GM21723 (cell line): ENCODE measurements around the gene CFAP161.

Experiments used
- ATAC-seq: cut with Tn5 transposase; IDR thresholded peaks from one replicate; pipeline ENCODE4 v1.9.1; 2021; ENCODE audit warnings: mild to moderate bottlenecking, moderate library complexity; ENCODE audit not compliant: unreplicated experiment

CFAP161 gene, protein sequence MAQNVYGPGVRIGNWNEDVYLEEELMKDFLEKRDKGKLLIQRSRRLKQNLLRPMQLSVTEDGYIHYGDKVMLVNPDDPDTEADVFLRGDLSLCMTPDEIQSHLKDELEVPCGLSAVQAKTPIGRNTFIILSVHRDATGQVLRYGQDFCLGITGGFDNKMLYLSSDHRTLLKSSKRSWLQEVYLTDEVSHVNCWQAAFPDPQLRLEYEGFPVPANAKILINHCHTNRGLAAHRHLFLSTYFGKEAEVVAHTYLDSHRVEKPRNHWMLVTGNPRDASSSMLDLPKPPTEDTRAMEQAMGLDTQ

DNA sequence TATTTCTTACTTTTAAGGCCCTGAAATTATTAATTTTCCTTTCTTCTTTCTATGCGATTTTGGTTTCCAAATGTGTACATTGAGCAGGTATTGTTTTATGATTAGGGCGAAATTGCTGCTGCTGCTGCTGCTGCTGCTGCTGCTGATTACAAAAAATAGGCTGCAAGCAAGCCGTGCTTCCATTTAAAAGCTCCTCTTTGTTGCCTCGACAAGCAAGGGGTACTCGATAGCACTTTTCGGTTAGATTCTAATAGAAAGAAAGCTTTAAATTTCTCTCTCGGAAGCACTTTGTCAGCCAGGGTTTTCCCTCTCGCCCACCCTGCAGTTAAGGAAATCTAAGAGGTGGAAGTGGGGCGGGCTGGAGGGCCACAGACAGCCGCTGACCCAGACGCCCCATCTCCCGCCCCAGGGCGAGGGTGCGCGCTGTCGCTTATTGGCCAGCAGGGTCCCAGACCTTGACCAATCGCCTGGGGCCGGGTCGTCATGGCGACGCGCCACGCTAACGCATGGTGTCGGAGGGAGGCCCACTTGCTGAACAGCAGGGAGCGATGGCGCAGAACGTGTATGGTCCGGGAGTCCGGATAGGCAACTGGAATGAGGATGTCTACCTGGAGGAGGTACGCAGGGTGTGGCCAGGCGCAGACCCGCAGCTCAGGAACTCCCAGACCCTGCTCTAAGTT is at the start of gene CFAP161:
TSS of gene CFAP161 (plus strand) at position 489 of the 680 bp plus-strand sequence. CDS start at position 549, 60 bp downstream.
- ATAC-seq: no peak

DNA sequence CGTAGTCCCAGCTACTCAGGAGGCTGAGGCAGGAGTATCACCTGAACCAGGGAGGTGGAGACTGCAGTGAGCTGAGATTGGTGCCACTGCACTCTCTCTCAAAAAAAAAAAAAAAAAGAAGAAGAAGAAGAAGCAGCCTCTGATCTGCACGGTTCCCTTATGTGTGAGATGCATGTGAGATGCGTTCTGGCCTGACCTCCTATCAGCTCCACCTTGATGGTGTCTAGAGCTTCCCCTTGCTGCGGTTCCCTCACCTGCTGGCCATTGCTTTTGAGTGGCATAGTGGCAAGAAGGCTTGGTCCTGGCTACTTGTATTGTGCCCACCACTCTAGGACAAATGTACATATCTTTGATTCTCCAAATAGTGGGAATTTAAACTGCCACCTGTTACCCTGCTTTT is 49.4 kb upstream of the CFAP161 start:
- ATAC-seq: no peak

- no peak for ATAC-seq
These were observed 48.9 kb upstream of the CFAP161 start for GRCh38 chr15:81085213-81085612.

DNA sequence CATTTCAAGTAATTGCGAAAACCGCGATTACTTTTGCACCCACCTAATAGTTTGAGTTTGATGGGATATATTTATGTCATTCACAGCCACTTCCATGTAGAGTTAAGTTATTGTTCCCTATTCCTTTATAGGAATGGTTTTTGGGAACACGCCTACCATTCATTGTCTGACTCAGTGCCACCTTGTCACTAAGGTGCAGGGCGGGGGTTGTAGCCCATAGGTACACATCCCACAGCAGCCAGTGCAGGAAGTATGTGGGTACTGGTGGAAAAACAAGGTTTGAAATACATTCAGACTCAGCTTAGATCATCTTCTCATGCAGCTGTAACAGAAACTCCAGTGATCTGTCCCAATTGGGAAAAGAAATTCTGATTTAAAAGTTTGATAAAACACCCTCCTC is 48.2 kb upstream of the CFAP161 start:
- ATAC-seq: no peak

- no peak for ATAC-seq
These were observed 47.0 kb upstream of the CFAP161 start for GRCh38 chr15:81087066-81087465.

- no peak for ATAC-seq
These were observed 46.4 kb upstream of the CFAP161 start for GRCh38 chr15:81087694-81088093.

- ATAC-seq: no peak
These were observed 45.5 kb upstream of the CFAP161 start for GRCh38 chr15:81088470-81089013.

- ATAC-seq: no peak
These were observed 42.0 kb upstream of the CFAP161 start for GRCh38 chr15:81091889-81092558.

- no peak for ATAC-seq
These were observed 41.5 kb upstream of the CFAP161 start for GRCh38 chr15:81092559-81092902.

DNA sequence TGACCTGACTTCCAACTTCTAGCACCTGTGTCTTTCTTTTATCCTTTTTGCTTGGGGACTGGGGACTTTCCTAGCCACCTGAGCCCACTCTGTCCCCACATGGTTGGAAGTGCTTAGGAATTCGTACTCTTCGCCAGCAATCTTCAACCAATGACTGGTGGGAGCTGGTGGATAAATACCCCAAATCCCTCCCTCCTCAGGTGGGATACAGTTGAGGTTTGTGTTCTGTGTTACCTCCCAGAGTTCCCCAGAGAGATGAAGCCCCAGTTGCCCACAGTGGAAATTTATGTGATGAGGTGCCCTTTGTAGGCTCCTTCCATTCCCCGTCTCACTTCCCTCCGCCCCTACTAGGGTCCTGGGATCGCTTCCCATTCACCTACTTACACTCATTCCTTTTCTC is 40.1 kb upstream of the CFAP161 start:
- no peak for ATAC-seq

DNA sequence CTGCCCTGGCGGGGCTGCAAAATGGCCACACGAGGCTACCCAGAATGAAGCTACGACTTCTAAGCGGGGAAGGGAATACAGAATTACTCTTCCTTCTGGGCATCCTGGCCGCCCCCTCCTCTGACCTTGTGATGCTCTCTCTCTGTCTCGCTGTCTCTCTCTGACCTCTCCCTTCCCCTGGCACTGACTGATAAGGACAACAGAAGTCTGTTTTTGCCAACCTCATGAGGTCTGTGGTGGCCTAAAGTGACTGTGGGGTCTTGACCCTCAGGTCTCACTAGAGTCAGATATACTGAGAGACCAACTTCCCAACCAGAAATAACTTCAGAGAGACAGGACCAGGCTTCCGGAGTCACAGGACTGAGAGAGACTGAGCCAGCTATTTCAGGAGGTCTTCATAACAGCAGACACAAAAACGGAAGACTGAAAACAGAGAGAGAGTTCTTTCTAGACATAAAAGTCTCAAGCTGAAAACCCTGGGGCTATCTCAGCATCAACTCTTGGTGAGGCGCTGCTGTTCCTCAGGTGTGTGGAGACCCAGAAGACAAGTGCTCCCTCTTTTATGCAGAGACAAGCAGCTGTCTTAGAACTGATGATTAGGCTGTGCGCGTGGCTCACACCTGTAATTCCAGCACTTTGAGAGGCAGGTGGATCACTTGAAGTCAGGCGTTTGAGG is 38.2 kb upstream of the CFAP161 start:
- no peak for ATAC-seq

GRCh38 chr15:81096398-81096797 is 37.7 kb upstream of the CFAP161 start:
- ATAC-seq: no peak

- no peak for ATAC-seq
These were observed 36.8 kb upstream of the CFAP161 start for GRCh38 chr15:81097116-81097889.

DNA sequence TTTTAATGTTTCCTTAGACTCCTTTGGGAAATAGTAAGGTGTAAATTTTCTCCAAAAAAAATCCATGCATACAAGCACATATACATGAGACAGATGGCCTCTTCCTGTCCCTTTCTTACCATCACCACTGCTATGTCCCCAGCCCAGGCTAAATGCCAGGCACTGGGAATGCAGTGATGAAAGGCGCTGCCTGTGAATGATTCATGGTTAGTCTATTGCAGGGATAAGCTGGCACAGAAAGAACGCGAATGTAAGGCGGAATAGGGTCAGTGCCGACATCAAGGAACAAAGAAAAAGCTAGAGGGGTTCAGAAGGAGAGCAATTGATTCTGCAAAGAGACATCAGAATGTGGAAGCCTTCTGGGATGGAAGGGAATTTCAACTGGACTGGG is 36.2 kb upstream of the CFAP161 start:
- no peak for ATAC-seq

GRCh38 chr15:81098349-81098748 is 35.7 kb upstream of the CFAP161 start:
- no peak for ATAC-seq

DNA sequence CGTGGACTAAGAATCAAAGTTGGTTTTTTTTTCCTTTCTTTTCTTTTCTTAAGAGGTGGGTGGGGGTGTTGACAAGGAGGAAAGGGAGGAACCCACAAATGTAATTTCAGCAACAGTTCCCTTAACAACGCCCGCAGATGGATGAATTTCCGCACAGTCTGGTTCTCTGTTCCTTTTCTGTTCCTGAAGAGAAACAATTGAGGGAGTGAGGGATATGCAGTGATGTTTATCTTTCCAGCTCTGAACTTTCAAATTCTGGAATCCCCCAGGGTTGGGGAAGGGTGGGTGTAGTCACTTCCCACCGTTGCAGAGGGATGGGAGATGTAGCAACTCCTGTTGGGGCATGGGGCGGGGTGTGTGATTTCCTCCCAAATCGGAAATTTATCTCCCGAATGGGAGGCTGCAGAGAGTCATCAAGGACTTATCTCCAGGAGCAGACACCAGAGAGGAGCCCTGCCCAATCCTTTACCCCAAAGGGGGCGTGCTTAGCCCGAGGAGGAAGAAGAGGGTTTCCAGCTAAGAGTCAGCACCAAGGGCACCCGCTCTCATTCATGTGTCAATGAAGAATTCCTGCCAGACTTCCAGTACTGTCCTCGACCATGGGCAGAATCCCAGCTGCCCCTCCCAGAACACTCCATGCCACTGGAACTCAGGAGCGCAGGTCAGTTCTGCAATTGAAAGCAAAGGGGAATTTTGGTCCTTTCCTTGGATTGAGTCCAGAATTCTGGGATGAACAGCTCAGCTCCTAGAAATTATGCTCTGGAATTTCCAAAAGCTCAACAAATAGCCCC is 35.0 kb upstream of the CFAP161 start:
- no peak for ATAC-seq

DNA sequence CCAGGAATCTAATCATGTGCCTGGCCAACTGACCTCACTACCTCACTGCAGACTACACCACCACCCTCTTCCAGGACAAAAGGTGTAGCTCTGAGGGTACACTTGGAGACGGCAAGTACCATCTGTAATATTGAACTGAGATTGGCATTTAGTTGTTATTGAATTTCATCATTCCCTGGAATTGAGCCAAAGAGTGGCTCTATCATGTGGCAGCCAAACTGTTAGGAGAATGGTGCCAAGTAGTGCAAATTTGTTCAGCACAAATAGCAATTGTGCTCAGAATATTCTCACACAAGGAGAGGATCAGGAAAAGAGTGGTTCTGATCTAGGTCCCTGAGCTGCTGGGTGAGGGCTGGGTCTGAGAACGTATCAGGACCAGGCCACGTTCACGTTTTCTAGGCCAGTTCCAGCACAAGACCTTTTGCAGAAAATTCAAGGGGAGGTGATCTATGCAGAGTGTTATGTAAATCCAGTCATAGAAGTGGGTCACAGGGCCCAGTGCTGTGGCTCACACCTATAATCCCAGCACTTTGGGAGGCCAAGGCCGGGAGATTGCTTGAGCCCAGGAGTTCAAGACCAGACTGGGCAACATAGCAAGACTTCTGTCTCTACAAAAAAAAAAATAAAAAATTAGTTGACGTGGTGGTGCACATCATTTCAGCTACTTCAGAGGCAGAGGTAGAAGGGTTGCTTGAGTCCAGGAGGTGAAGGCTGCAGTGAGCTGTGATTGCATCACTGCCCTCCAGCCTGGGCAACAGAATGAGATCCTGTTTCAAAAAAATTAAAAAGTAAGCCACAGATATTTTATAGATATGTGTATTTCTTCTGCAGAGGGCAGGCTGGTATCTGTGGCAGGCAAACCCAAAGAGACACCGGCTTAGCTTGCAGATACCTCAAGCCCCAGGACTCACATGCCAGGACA is 31.9 kb upstream of the CFAP161 start:
- ATAC-seq: no peak

DNA sequence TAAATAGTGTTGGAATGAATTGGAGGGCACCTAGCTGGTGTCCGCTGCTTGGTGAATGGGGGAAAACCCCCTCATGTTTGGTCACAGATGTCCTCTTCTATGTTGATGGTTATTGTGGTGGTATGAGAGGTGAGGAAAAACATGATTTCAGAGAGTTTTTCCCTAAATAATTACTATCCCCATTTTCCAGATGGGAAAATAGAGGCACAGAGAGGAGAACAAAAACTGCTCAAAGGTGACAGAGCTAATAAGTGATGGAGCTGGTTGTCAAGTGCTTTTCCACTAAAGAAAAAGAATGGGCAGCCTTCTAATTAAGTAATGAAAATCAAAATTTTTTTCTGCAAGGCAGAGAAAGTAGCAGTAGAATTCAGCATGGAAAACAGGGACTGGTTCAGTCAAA is 30.2 kb upstream of the CFAP161 start:
- no peak for ATAC-seq

DNA sequence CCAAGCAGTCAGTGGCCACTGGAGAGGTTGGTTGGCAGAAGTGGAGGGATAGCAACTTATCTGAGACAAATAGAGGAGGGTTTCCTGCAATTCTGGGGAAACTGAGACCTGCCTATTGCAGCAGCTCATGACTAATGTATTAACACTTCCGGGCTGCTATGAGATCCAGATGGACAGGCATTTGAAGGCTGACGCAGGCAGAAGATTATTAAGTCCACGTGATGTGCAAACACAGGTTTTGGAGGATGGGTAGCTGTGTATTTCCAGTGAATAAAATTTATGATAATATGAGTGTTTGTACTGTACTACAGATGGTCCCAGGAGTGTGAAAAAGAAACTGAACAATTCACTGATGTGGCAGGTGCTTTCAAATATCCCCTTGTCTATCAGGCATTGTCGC is 28.5 kb upstream of the CFAP161 start:
- ATAC-seq: no peak
